Left ventricle myocardium inferior (tissue), 1 donor: Measurements from ENCODE around the gene SLC22A14. TPM values are rescaled to one million over a fixed set of nuclear protein-coding genes. Genes with fewer than 3 reads are reported as not detected.

Experiments
- DNase-seq: peaks from one replicate; pipeline ENCODE4 v3.0.0-alpha.2; 2020
- H3K27ac ChIP-seq: fragments of 200-600 bp; replicated peaks from 2 replicates; pipeline ENCODE4 v1.8.0; 2021
- H3K27me3 ChIP-seq: fragments of 200-600 bp; 2 replicates; pipeline ENCODE4 v1.8.0; 2021; ENCODE audit warnings: low read depth
- H3K36me3 ChIP-seq: fragments of 200-600 bp; 2 replicates; pipeline ENCODE4 v1.8.0; 2021
- H3K4me1 ChIP-seq: fragments of 200-600 bp; 2 replicates; pipeline ENCODE4 v1.8.0; 2021
- H3K4me3 ChIP-seq: fragments of 200-600 bp; 2 replicates; pipeline ENCODE4 v1.8.0; 2021; ENCODE audit warnings: mild to moderate bottlenecking, moderate library complexity
- H3K9me3 ChIP-seq: fragments of 200-600 bp; replicated peaks from 2 replicates; pipeline ENCODE4 v1.8.0; 2021
- CTCF ChIP-seq: fragments of 200-600 bp; IDR thresholded peaks from 2 replicates; pipeline ENCODE4 v1.8.0; 2021; ENCODE audit warnings: antibody characterized with exemption, mild to moderate bottlenecking, borderline replicate concordance
- intact Hi-C: fragments of 100-400 bp; cut with micrococcal nuclease; formaldehyde crosslinking; loops from one replicate; pipeline ENCODE4 v1.11.0; 2022
- total RNA-seq: library from RNA; stranded (reverse); fragmentation: NEBNext Ultra II Directional; extraction: Animal tissue kit (Norgen Biotek cat#: 25700); gene quantifications from one replicate; pipeline ENCODE4 v1.2.1, GENCODE V29; 2021
- donor health status: DM: no; HTN: yes; CAD: no; lungs with severe emphysema.

The SLC22A14 gene
- total RNA-seq, 1 donor from 2014 or later, result not detected

DNA sequence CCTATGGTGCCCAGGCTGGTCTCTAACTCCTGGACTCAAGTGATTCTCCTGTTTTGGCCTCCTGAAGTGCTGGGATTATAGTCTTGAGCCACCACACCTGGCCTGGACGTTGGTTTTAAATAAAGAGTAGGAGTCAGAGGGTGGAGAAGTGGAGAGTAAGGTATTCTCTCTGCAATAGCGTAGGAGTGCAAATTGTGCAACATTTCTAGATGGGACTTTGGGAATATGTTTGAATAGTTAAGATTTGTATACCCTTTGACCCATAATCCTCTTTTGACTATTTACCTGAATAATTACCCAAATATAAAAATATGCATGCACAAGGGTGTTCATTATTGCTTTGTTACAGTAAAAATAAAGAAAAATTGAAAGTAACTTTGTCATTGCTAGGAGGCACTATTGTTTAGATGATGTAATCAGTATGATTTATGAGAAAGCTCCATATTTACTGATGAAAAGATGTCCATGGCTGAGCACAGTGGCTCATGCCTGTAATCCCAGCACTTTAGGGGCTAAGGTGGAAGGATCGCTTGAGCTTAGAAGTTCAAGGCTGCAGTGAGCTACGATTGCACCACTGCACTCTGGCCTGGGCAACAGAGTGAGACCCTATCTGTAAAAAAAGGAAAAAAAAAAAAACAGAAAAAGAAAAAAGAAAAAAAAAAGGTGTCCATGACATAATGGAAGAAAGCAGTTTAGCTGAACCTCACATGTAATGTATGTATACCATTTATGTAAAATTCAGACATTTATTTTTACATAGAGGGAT is 49.3 kb downstream of the SLC22A14 start:
- no peak for TF ChIP-seq CTCF
- no peaks in the 10 kb centered on the region for H3K9me3 ChIP-seq
- H3K4me1 ChIP-seq, result no peaks in the 10 kb centered on the region
- H3K27ac ChIP-seq, result no peak overlapping the region
- no peaks in the 10 kb centered on the region for H3K36me3 ChIP-seq
- peaks cover 5% of the 10 kb centered on the region for H3K27me3 ChIP-seq
- H3K4me3 ChIP-seq, result no peak overlapping the region
- no peak for DNase-seq
- intact Hi-C loops, result no loop called here

GRCh38 chr3:38332201-38332600 is 50.1 kb downstream of the SLC22A14 start:
- Histone ChIP-seq H3K4me3 (no peak overlapping the region), H3K4me1 (no peaks in the 10 kb centered on the region), H3K36me3 (no peaks in the 10 kb centered on the region), H3K9me3 (no peaks in the 10 kb centered on the region), H3K27me3 (no peaks in the 10 kb centered on the region), H3K27ac (no peak overlapping the region)
- TF ChIP-seq CTCF, result no peak
- no peak for DNase-seq
- intact Hi-C loops, result no loop called here

DNA sequence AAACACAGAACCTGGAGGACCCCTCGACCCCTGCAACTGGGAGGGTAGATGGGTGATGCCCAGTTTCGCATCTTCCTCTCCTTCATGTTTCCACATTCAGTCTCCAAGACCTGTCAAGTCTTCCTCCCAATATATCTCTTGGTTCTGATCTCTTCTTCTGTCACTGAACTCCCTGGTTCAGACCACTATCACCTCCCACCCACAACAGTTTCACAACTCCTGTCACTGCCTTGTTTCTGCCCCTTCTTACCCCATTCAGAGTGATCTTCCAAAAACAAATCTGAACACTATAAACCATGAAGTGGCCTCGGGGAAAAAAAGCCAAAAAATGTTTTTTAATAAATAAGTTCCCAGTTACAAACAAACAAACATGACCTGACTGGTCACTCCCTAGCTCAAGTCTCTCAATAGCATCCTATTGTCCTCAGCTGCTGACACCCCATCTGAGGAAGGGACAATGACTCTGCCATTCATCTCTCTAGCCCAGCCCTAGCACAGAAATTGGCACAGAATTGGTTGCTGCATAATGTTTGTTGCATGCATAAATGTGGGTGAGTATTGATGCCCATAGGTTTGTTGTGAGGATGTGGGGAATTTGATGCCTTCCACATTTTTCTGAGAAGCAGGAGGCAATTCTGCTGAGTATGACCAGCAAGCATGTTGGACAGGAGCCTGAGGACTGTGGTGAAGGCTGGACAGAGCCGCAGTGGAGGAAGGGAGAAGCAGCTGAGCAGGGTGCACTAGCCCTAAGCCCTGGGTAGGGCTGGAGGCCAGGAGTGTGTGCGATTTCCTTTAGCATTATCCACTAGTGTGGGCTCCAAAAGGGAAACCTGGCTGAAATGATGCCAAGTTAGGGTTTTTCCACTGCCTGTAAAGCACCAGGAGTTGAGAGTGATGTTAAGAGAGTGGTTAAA is 52.3 kb downstream of the SLC22A14 start:
- no peaks in the 10 kb centered on the region for H3K36me3 ChIP-seq
- no peaks in the 10 kb centered on the region for H3K9me3 ChIP-seq
- no peaks in the 10 kb centered on the region for H3K27me3 ChIP-seq
- no peak overlapping the region for H3K4me3 ChIP-seq
- no peak overlapping the region for H3K27ac ChIP-seq
- TF ChIP-seq CTCF, result no peak
- intact Hi-C loops, result no loop called here
- no peak for DNase-seq
- H3K4me1 ChIP-seq, result no peaks in the 10 kb centered on the region

GRCh38 chr3:38335263-38335662 is 53.2 kb downstream of the SLC22A14 start:
- no peak overlapping the region for H3K27ac ChIP-seq
- TF ChIP-seq CTCF, result no peak
- DNase-seq, result no peak
- no peaks in the 10 kb centered on the region for H3K9me3 ChIP-seq
- no peak overlapping the region for H3K4me3 ChIP-seq
- intact Hi-C loops, result no loop called here
- no peaks in the 10 kb centered on the region for H3K27me3 ChIP-seq
- H3K4me1 ChIP-seq, result no peaks in the 10 kb centered on the region
- no peaks in the 10 kb centered on the region for H3K36me3 ChIP-seq

- intact Hi-C loops, result no loop called here
- Histone ChIP-seq H3K9me3 (no peaks in the 10 kb centered on the region), H3K4me3 (no peak overlapping the region), H3K27me3 (no peaks in the 10 kb centered on the region), H3K36me3 (no peaks in the 10 kb centered on the region), H3K4me1 (no peaks in the 10 kb centered on the region), H3K27ac (no peak overlapping the region)
- DNase-seq, result no peak
- no peak for TF ChIP-seq CTCF
These were observed 55.6 kb downstream of the SLC22A14 start for GRCh38 chr3:38337703-38338102.
